ENCODE data around the gene ITLN2.
"Not testable (repeated sequence)": the region's sequence is repeated elsewhere in the genome, so short reads cannot be mapped to it uniquely, and the experiment has no call there.

The ITLN2 gene

GRCh38 chr1:160905617-160905989, 49.0 kb downstream of the ITLN2 start:
- Histone ChIP-seq H3K79me2 (ENCODE audit: control insufficient read depth, insufficient read depth, low read length, unreplicated experiment) (no peaks in the 10 kb centered on the region), H2AFZ (ENCODE audit: low read length, unreplicated experiment) (no peak overlapping the region), H3K4me3 (ENCODE audit: low read depth, low read length) (no peak overlapping the region), H3K27ac (ENCODE audit: low read depth, low read length) (no peak overlapping the region), H3K36me3 (ENCODE audit: insufficient read depth, low read length) (no peaks in the 10 kb centered on the region), H3K4me1 (ENCODE audit: control insufficient read depth, insufficient read depth, low read length, unreplicated experiment) (no peaks in the 10 kb centered on the region), H3K27me3 (ENCODE audit: insufficient read depth, low read length) (peaks cover 13% of the 10 kb centered on the region; the same call in 1 of the 2 replicates)

GRCh38 chr1:160904783-160905616, 49.6 kb downstream of the ITLN2 start:
- H3K36me3 ChIP-seq (ENCODE audit: insufficient read depth, low read length) = no peaks in the 10 kb centered on the region
- H3K27ac ChIP-seq (ENCODE audit: low read depth, low read length) = no peak overlapping the region
- no peaks in the 10 kb centered on the region for H3K79me2 ChIP-seq (ENCODE audit: control insufficient read depth, insufficient read depth, low read length, unreplicated experiment)
- H2AFZ ChIP-seq (ENCODE audit: low read length, unreplicated experiment) = no peak overlapping the region
- H3K27me3 ChIP-seq (ENCODE audit: insufficient read depth, low read length) = peaks cover 13% of the 10 kb centered on the region; the same call in 1 of the 2 replicates
- H3K4me1 ChIP-seq (ENCODE audit: control insufficient read depth, insufficient read depth, low read length, unreplicated experiment) = no peaks in the 10 kb centered on the region
- H3K4me3 ChIP-seq (ENCODE audit: low read depth, low read length) = no peak overlapping the region

- H3K36me3 ChIP-seq (ENCODE audit: insufficient read depth, low read length); H3K4me1 ChIP-seq (ENCODE audit: control insufficient read depth, insufficient read depth, low read length, unreplicated experiment); H3K79me2 ChIP-seq (ENCODE audit: control insufficient read depth, insufficient read depth, low read length, unreplicated experiment); H2AFZ ChIP-seq (ENCODE audit: low read length, unreplicated experiment); H3K4me3 ChIP-seq (ENCODE audit: low read depth, low read length); H3K27ac ChIP-seq (ENCODE audit: low read depth, low read length): not testable (repeated sequence)
- peaks cover 12% of the 10 kb centered on the region; the same call in 1 of the 2 replicates for H3K27me3 ChIP-seq (ENCODE audit: insufficient read depth, low read length)
Measured at GRCh38 chr1:160902251-160902650, 52.4 kb downstream of the ITLN2 start.

DNA sequence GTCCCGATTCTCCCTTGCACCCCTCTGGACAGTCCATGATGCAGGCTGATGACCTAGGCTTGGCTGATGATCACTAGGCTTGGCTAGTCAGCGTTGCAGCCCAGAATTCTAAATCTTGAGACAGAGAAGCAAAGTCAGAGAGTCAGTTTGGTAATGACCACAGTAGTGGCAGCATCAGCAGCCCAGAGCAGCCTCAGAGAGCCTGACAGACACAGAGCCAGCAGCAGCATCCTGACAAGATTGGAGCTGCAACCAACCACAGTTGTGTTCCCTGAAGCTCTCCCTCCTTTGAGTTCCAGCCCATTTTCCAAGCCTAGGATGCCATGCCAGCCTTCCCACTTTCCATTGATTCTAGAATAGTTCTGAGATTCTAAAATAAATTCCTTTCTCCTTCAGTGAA, 52.8 kb downstream of the ITLN2 start:
- Histone ChIP-seq H3K27me3 (ENCODE audit: insufficient read depth, low read length) (peaks cover 7% of the 10 kb centered on the region; the same call in 1 of the 2 replicates), H3K4me1 (ENCODE audit: control insufficient read depth, insufficient read depth, low read length, unreplicated experiment) (no peaks in the 10 kb centered on the region), H3K27ac (ENCODE audit: low read depth, low read length) (no peak overlapping the region), H3K4me3 (ENCODE audit: low read depth, low read length) (no peak overlapping the region), H3K36me3 (ENCODE audit: insufficient read depth, low read length) (no peaks in the 10 kb centered on the region), H2AFZ (ENCODE audit: low read length, unreplicated experiment) (no peak overlapping the region), H3K79me2 (ENCODE audit: control insufficient read depth, insufficient read depth, low read length, unreplicated experiment) (no peaks in the 10 kb centered on the region)

DNA sequence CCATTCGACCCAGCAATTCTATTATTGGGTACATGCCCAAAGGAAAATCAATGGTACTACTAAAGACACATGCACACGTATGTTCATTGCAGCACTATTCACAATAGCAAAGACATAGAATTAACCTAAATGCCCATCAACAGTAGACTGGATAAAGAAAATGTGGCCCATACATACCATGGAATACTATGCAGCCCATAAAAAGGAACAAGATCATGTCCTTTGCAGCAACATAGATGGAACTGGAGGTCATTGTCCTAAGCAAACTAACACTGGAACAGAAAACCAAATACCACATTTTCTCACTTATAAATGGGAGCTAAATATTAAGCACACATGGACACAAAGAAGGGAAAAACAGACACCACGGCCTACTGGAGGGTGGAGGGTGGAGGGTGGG, 53.9 kb downstream of the ITLN2 start:
- not testable (repeated sequence) for H3K27ac ChIP-seq (ENCODE audit: low read depth, low read length); H3K79me2 ChIP-seq (ENCODE audit: control insufficient read depth, insufficient read depth, low read length, unreplicated experiment); H3K27me3 ChIP-seq (ENCODE audit: insufficient read depth, low read length); H3K4me3 ChIP-seq (ENCODE audit: low read depth, low read length); H3K4me1 ChIP-seq (ENCODE audit: control insufficient read depth, insufficient read depth, low read length, unreplicated experiment); H2AFZ ChIP-seq (ENCODE audit: low read length, unreplicated experiment); H3K36me3 ChIP-seq (ENCODE audit: insufficient read depth, low read length)

All from ACC112 (cell line).